HepG2 (cell line): ENCODE results near the gene COL26A1. TPM values are rescaled to one million over a fixed set of nuclear protein-coding genes. Genes with fewer than 3 reads are reported as not detected.

Experiments
- ATAC-seq: fragments of 200-7000 bp; cut with Tn5 transposase; 3 replicates; pipeline ENCODE4 v1.9.1; 2020; ENCODE audit warnings: mild to moderate bottlenecking, moderate library complexity
- BruUV-seq: library from RNA; stranded (reverse); fragments of 400-500 nt; replicated peaks from 2 replicates; lab custom pipeline; 2021; lab: Mats Ljungman, UMichigan
- CTCF ChIA-PET: fragments of 300-600 bp; formaldehyde crosslinking; extraction: SDS; loops from one replicate; lab custom pipeline; 2021; ENCODE audit warnings: low total read pairs, inconsistent platforms, low intra/inter-chr PET ratio; lab: Yijun Ruan, JAX
- POLR2A ChIA-PET: fragments of 350-600 bp; sonication (Branson Sonifier 250); formaldehyde crosslinking; loops from one replicate; lab custom pipeline; 2020; ENCODE audit warnings: antibody characterized with exemption, inconsistent platforms; lab: Yijun Ruan, JAX
- DNase-seq: peaks from one replicate; pipeline ENCODE4 v3.0.0-alpha.2; 2015; ENCODE audit warnings: low spot score
- FAIRE-seq: peaks from 3 replicates; lab custom pipeline; 2011; peaks lifted over from hg19 to GRCh38; lab: Jason Lieb, UNC
- H2AFZ ChIP-seq: one replicate; pipeline ENCODE4 v1.6.1; 2011; ENCODE audit warnings: low read length, inconsistent platforms
- H3K27ac ChIP-seq: fragments of 300-600 bp; 3 replicates; pipeline ENCODE4 v1.8.0; 2011; ENCODE audit warnings: mixed run types, mild to moderate bottlenecking, mixed read lengths, low read length, inconsistent platforms; ENCODE audit not compliant: insufficient read depth; ENCODE audit errors: extremely low read length
- H3K27me3 ChIP-seq, 2 experiments: fragments of 200-600 bp in 1 of 2; 2 replicates in 1 of 2; 3 replicates in 1 of 2; pipeline versions ENCODE4 v1.6.0 to v1.8.0; 2011; ENCODE audit warnings: low read length in 2 of 2, mild to moderate bottlenecking in 2 of 2, moderate library complexity in 2 of 2, inconsistent platforms in 1 of 2; ENCODE audit not compliant: insufficient read depth in 2 of 2, control insufficient read depth in 1 of 2
- H3K36me3 ChIP-seq, 2 experiments: fragments of 200-600 bp in 1 of 2; replicated peaks in 1 of 2; 2 replicates in 1 of 2; 3 replicates in 1 of 2; pipeline versions ENCODE4 v1.5.1 to v1.8.0; 2011; ENCODE audit warnings: low read length in 2 of 2, inconsistent platforms in 1 of 2; ENCODE audit not compliant: insufficient read depth in 2 of 2, control insufficient read depth in 1 of 2
- H3K4me1 ChIP-seq: 2 replicates; pipeline ENCODE4 v1.5.1; 2012; ENCODE audit warnings: low read length, inconsistent platforms; ENCODE audit not compliant: insufficient read depth
- H3K4me2 ChIP-seq: 2 replicates; pipeline ENCODE4 v1.6.0; 2011; ENCODE audit warnings: low read depth, low read length, inconsistent platforms
- H3K4me3 ChIP-seq, 3 experiments: fragments of 200-600 bp in 1 of 3; sonication (generic), shearing (Covaris generic) in 1 of 3; replicated peaks in 1 of 3; 2 replicates each; pipeline ENCODE4 v1.5.1; 2011 to 2016; ENCODE audit warnings: low read length in 3 of 3, inconsistent platforms in 2 of 3, low read depth in 2 of 3, mild to moderate bottlenecking in 2 of 3, control low read depth in 1 of 3, mixed read lengths in 1 of 3; ENCODE audit not compliant: insufficient read depth in 1 of 3
- H3K79me2 ChIP-seq: one replicate; pipeline ENCODE4 v1.6.1; 2011; ENCODE audit warnings: low read length, inconsistent platforms; ENCODE audit not compliant: insufficient read depth
- H3K9ac ChIP-seq: 2 replicates; pipeline ENCODE4 v1.6.0; 2011; ENCODE audit warnings: mild to moderate bottlenecking, low read depth, low read length, inconsistent platforms; ENCODE audit not compliant: insufficient read depth
- H3K9me3 ChIP-seq: 2 replicates; pipeline ENCODE4 v1.5.1; 2012; ENCODE audit warnings: mild to moderate bottlenecking, low read length
- H4K20me1 ChIP-seq: 2 replicates; pipeline ENCODE4 v1.6.0; 2011; ENCODE audit warnings: inconsistent platforms, mild to moderate bottlenecking, low read length, moderate library complexity; ENCODE audit not compliant: insufficient read depth
- POLR2AphosphoS5 ChIP-seq: IDR thresholded peaks from 2 replicates; pipeline ENCODE4 v1.6.1; 2012; ENCODE audit warnings: low read depth, low read length
- ZNF256 ChIP-seq: sonication (generic); formaldehyde crosslinking; conservative IDR thresholded peaks from 2 replicates; pipeline ENCODE4 v1.4.0; 2020; ENCODE audit warnings: missing genetic modification reagents
- ZNF484 ChIP-seq: sonication (generic); formaldehyde crosslinking; IDR thresholded peaks from 2 replicates; pipeline ENCODE4 v1.5.1; 2020; ENCODE audit warnings: mild to moderate bottlenecking, low read depth, missing genetic modification reagents, borderline replicate concordance
- ZNF598 ChIP-seq: sonication (generic); formaldehyde crosslinking; IDR thresholded peaks from 2 replicates; pipeline ENCODE4 v1.5.1; 2020; ENCODE audit warnings: mild to moderate bottlenecking, missing genetic modification reagents, borderline replicate concordance
- WGBS: methylation state at CpG from one replicate; pipeline ENCODE4 v1.1.6; 2017; ENCODE audit warnings: low lambda C conversion rate; 5-methylcytosine and 5-hydroxymethylcytosine counted together
- in situ Hi-C: cut with HindIII; loops from 2 replicates; pipeline ENCODE4 v1.10.0; 2017; ENCODE audit warnings: low pct_unique_long_range_greater_than_20kb; ENCODE audit not compliant: extremely low pct_ligation_motif_present
- intact Hi-C: fragments of 100-400 bp; cut with micrococcal nuclease; formaldehyde crosslinking; loops from one replicate; pipeline ENCODE4 v1.10.0; 2022; ENCODE audit not compliant: unreplicated experiment
- polyA plus RNA-seq, 8 experiments: library from polyadenylated mRNA; depleted of rRNA in 3 of 8; stranded (reverse) in 7 of 8; unstranded in 1 of 8; fragments of >200 nt; fragmentation: Illumina TruSeq in 4 of 8; extraction: Trizol in 4 of 8; gene quantifications; 2 replicates each; pipeline versions ENCODE4 v1.2.1 to v1.2.3, GENCODE V29; 2011 to 2016; ENCODE audit warnings: low read depth in 4 of 8, missing spikeins in 1 of 8, mixed read lengths in 1 of 8; ENCODE audit not compliant: insufficient read depth in 1 of 8
- total RNA-seq, 5 experiments: library from RNA; depleted of rRNA; stranded (reverse); fragments of >200 nt; fragmentation: Illumina TruSeq; extraction: Trizol; gene quantifications; 2 replicates each; pipeline ENCODE4 v1.2.3, GENCODE V29; 2016; ENCODE audit warnings: low read depth in 1 of 5
- TF ChIP-seq, protein P1 (sequence below): sonication (generic); formaldehyde crosslinking; IDR thresholded peaks from 2 replicates; pipeline ENCODE4 v1.8.0; 2022; ENCODE audit warnings: low read depth, missing genetic modification reagents
- TF ChIP-seq, protein P2 (sequence below): sonication (generic); formaldehyde crosslinking; IDR thresholded peaks from 2 replicates; pipeline ENCODE4 v1.4.0; 2020; ENCODE audit warnings: mild to moderate bottlenecking, missing genetic modification reagents
- TF ChIP-seq, protein P3 (sequence below): sonication (generic); formaldehyde crosslinking; IDR thresholded peaks from 2 replicates; pipeline ENCODE4 v1.8.0; 2022; ENCODE audit warnings: missing genetic modification reagents, low read depth, mild to moderate bottlenecking, borderline replicate concordance

COL26A1 gene
- total and polyA plus RNA-seq, 2 of the 13 experiments (the other 11 are each of a cell fraction or from before 2014, with no cell fraction given), result 7.8 to 9.2 TPM

DNA sequence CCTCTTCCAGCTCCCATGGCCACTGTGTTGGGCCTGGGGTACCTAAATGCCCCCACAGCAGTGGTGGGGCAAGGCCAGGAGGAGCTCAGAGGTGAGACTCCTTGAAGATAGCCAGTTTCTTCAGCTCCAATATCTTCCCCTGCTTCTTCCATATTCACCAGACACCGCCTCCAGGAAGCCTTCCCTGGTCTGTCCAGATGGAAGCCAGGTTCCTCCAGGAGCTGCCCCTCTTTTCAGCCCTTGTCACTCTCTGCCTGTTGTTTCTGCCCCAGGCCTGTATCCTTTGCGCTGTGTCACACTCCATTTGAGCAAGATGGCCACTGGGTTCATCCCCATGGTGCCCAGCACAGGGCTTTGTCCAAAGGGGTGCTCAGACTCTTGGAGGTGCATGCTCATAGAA lies 138.7 kb downstream of the COL26A1 start:
- Histone ChIP-seq H3K4me1 (peaks cover 10% of the 10 kb centered on the region), H3K4me2 (no peak overlapping the region), H3K9me3 (no peaks in the 10 kb centered on the region), H4K20me1 (no peaks in the 10 kb centered on the region), H3K27ac (no peak overlapping the region), H3K36me3 (no peaks in the 10 kb centered on the region), H3K4me3 (no peak overlapping the region), H3K9ac (no peak overlapping the region), H3K27me3 (no peaks in the 10 kb centered on the region), H2AFZ (no peak overlapping the region), H3K79me2 (no peaks in the 10 kb centered on the region)
- in situ Hi-C loops, result no loop called here
- no peak for DNase-seq
- BruUV-seq, result no TSS peak
- intact Hi-C loops, result no loop called here
- no peak for FAIRE-seq
- ATAC-seq, result no peak
- ChIA-PET CTCF (no interaction called here), POLR2A (interaction anchor here (0.6 kb wide), 1 partner anchor 732 kb away, joined by 3 read pairs; no protein-coding TSS in a partner anchor)
- WGBS, result 100% methylated on average over 2 of the region's 2 CpGs
- TF ChIP-seq, protein P1, sequence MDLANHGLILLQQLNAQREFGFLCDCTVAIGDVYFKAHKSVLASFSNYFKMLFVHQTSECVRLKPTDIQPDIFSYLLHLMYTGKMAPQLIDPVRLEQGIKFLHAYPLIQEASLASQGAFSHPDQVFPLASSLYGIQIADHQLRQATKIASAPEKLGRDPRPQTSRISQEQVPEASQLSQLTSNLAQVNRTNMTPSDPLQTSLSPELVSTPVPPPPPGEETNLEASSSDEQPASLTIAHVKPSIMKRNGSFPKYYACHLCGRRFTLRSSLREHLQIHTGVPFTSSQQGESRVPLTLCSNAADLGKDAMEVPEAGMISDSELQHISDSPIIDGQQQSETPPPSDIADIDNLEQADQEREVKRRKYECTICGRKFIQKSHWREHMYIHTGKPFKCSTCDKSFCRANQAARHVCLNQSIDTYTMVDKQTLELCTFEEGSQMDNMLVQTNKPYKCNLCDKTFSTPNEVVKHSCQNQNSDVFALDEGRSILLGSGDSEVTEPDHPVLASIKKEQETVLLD (CRISPR knock-in tag), result no peak
- TF ChIP-seq, protein P2, sequence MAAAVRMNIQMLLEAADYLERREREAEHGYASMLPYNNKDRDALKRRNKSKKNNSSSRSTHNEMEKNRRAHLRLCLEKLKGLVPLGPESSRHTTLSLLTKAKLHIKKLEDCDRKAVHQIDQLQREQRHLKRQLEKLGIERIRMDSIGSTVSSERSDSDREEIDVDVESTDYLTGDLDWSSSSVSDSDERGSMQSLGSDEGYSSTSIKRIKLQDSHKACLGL (CRISPR knock-in tag), result no peak
- TF ChIP-seq, protein P3, sequence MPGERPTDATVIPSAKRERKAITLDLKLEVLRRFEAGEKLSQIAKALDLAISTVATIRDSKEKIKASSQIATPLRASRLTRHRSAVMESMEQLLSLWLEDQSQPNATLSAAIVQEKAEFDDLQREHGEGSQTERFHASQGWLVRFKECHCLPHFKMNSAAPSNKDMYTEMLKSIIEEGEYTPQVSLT (CRISPR knock-in tag), result no peak
- TF ChIP-seq ZNF484 (no peak), POLR2AphosphoS5 (no peak), ZNF598 (no peak), ZNF256 (no peak)
- TF ChIP-seq, all 625 proteins: peak for 0
